Measurements from ENCODE around the gene DARS1.

DNA sequence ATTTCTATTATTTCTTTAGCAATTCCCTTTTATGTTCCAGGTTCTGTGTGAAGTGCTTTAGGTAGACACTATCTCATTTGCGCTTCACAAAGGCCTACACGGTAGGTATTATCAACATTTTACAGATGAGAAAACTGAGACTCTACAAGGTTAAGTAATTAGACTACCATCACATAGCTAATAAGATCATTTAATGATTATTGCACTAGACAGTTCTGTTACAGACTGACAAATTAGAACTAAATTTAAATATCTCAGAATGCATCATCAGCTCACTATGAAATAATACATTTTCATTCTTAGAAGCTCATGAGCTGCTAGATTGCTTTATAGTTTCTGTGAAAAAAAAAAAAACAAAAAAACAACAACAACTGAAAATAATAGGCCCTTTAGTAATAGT lies 37.9 kb downstream of the DARS1 start:
- TF ChIP-seq, protein P1, sequence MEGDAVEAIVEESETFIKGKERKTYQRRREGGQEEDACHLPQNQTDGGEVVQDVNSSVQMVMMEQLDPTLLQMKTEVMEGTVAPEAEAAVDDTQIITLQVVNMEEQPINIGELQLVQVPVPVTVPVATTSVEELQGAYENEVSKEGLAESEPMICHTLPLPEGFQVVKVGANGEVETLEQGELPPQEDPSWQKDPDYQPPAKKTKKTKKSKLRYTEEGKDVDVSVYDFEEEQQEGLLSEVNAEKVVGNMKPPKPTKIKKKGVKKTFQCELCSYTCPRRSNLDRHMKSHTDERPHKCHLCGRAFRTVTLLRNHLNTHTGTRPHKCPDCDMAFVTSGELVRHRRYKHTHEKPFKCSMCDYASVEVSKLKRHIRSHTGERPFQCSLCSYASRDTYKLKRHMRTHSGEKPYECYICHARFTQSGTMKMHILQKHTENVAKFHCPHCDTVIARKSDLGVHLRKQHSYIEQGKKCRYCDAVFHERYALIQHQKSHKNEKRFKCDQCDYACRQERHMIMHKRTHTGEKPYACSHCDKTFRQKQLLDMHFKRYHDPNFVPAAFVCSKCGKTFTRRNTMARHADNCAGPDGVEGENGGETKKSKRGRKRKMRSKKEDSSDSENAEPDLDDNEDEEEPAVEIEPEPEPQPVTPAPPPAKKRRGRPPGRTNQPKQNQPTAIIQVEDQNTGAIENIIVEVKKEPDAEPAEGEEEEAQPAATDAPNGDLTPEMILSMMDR (IDR thresholded peaks at IDR 0.05) = no peak
- no peak for TF ChIP-seq POLR2AphosphoS5 (IDR thresholded peaks at IDR 0.05; ENCODE audit: low read depth, low read length)
